GM19455 (cell line): ENCODE results near the gene TAS2R39.

Source experiments
- ATAC-seq: cut with Tn5 transposase; IDR thresholded peaks from one replicate; pipeline ENCODE4 v1.9.1; 2021; ENCODE audit not compliant: unreplicated experiment

The TAS2R39 gene

GRCh38 chr7:143214789-143215679 is 31.8 kb downstream of the TAS2R39 start:
- peak; percentile 96 for ATAC-seq

- no peak for ATAC-seq
These were observed 32.9 kb downstream of the TAS2R39 start for GRCh38 chr7:143216151-143216550.

DNA sequence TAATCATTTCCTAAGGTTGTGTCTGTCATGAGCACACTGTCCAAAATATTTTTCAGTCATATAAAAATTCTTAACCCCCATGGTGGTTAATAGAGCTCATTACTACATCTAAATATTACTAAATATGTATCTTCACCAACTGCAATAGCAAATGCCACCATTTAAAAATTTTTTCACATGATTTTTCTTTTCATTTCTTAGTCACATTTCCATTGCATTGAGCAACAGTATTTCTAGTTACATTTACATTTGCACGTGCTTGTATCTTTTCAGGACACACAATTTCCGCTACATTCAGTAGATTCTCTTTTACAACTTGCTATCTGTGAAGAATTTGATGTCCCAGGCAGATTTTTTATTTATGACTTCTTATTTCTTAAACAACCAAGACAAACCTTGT is 33.5 kb downstream of the TAS2R39 start:
- ATAC-seq: no peak

GRCh38 chr7:143217806-143218205 is 34.6 kb downstream of the TAS2R39 start:
- no peak for ATAC-seq

GRCh38 chr7:143221286-143221685 is 38.1 kb downstream of the TAS2R39 start:
- no peak for ATAC-seq

GRCh38 chr7:143221737-143222136 is 38.5 kb downstream of the TAS2R39 start, which contains the start of gene TAS2R40:
Gene TAS2R40 (plus strand): TSS chr7:143222037. CDS start chr7:143222079, 42 bp downstream.
- no peak for ATAC-seq

- no peak for ATAC-seq
These were observed 39.6 kb downstream of the TAS2R39 start for GRCh38 chr7:143222782-143223181.

- no peak for ATAC-seq
These were observed 40.6 kb downstream of the TAS2R39 start for GRCh38 chr7:143223784-143224183.

DNA sequence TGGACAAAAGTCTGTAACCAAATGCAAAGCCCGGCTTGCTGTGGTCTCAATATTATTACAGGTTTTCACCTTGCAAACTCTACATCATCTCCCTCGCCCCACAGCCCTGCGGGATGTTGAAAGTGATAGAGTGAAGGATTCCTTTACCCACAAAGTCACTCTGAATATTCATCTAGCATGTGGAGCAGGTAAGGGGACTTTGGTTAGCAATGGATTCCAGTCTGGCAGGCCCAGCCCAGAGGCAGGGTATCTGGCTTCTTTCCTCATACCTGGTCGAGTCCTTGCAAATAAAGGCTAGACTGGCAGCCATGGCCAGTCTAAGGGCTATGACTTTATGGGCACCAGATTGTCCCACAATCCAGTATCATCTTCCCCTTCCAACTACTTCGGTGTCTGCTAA is 41.8 kb downstream of the TAS2R39 start:
- no peak for ATAC-seq

DNA sequence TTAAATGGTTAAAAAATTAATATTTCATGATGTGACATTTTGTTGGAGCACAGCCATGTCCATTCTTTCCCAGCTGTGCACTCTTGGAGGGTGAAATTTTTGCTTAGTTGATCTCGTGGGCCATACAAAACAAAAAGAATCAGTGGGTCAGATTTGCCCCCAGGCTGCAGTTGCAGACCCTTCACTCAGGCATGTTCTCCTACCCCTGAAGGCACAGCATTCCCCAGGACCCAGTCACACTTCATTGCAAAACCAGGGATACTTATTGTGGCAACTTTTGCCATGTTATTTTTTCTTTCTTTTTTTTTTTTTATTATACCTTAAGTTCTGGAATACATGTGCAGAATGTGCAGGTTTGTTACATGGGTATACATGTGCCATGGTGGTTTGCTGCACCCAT is 44.6 kb downstream of the TAS2R39 start:
- ATAC-seq: no peak

DNA sequence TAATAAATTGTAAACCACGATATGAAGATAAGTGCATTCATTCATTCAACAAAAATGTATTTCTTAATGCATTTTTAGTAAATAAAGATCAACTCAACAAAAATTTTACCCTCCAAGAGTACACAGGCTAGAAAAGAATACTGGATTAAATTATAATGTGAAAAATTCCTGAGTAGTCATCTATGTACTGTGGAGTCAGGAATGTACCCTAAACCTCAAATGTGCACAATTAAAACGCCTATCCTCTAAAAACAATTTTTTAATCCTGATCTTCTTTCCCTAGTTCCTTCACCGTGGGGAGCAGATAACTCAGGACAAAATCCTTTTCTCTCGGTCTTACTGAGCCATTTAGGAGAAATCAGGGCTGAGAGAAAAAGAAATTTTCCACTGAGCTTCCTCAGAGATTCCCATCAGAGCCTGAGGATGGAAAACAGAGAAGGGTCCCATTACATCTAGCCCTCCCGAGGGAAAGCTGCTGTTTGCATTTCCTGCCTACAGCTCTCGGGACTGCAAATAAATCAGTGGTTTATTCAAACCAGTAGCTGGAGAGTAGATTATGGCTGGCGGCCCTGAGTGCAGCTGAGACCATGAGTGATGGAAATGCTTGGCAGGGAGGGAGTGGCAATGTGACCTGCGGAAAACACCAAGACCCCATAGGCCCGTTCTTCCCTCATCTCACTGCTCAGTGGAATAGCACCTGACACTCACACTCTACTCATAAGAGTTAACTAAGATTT is 46.0 kb downstream of the TAS2R39 start:
- no peak for ATAC-seq

DNA sequence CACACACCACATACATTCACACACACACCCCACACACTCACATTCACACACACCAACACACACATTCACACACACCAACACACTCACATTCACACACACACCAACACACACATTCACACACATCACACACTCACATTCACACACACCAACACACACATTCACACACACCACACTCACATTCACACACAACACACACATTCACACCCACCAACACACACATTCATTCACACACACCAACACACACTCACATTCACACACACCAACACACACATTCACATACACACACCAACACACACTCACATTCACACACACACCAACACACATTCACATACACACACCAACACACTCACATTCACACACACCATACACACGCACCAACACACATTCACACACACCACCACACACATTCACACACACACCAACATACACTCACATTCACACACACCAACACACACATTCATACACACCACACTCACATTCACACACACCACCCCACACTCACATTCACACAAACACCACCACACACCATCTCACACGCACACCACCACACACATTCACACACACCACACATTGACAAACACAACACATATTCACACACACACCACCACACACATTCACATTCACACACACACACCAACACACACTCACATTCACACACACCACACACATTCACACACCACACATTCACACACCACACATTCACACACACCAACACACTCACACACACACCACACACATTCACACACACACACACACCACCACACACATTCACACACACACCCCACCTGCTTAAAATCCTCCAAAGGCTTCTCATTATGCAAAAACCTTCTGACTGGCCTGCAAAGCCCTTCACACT is 47.6 kb downstream of the TAS2R39 start:
- no peak for ATAC-seq
